ENCODE measurements around the gene SAMD10.

DNA sequence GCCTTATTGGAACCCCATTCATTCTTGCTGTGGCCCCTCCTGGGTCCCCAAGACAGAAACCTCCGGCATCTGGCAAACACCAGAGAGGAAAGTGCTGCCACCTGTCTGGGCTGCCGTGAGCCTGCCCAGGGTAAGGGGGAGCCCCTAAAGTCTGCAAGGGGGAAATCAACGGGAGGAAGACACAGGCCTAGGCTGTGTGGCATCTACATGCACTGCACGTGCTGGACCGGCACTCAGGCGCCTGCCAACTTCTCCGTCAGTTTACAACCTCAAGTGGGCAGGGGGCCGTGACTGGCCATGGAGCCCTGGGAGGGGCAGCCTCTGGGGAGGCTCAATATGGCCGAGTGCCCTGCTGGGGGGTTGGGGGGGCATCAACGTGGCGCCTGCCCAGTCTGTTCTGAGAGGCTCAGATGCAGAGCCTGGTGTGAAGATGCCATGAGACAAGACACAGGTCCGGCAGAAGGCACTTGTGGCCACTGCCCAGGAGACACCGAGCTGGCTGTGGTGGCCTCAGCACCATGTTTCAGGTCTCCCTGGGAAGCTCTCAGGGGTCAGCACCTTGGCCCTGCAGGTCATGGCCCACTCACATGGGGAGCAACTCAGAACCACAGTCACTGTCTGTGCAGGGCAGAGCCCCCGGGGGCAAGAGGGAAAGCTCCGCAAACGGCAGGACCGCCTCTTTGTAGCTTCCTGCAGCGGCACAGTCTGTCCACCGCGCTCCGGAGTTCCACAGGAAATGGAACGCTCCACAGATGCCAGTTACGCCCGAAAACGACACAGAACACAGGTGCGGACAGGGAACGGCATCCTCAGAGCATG lies 31.6 kb downstream of the SAMD10 start:
- TF ChIP-seq, protein P1, sequence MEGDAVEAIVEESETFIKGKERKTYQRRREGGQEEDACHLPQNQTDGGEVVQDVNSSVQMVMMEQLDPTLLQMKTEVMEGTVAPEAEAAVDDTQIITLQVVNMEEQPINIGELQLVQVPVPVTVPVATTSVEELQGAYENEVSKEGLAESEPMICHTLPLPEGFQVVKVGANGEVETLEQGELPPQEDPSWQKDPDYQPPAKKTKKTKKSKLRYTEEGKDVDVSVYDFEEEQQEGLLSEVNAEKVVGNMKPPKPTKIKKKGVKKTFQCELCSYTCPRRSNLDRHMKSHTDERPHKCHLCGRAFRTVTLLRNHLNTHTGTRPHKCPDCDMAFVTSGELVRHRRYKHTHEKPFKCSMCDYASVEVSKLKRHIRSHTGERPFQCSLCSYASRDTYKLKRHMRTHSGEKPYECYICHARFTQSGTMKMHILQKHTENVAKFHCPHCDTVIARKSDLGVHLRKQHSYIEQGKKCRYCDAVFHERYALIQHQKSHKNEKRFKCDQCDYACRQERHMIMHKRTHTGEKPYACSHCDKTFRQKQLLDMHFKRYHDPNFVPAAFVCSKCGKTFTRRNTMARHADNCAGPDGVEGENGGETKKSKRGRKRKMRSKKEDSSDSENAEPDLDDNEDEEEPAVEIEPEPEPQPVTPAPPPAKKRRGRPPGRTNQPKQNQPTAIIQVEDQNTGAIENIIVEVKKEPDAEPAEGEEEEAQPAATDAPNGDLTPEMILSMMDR (conservative IDR thresholded peaks at IDR 0.05; ENCODE audit: low read length): no peak
- TF ChIP-seq EZH2phosphoT487 (IDR thresholded peaks at IDR 0.05; ENCODE audit: borderline replicate concordance): no peak

Measured in Loucy (cell line).